Adipocyte (in vitro differentiated cells): ENCODE results near the gene TPO.

Experiments used
- DNase-seq: peaks from one replicate; pipeline ENCODE4 v3.0.0-alpha.2; 2015; ENCODE audit warnings: low read depth
- H3K27me3 ChIP-seq: replicated peaks from 2 replicates; pipeline ENCODE4 v1.7.0; 2013; ENCODE audit warnings: mild to moderate bottlenecking, low read length, moderate library complexity; ENCODE audit not compliant: control insufficient read depth, insufficient read depth
- H3K36me3 ChIP-seq: 2 replicates; pipeline ENCODE4 v1.7.0; 2013; ENCODE audit warnings: low read length, mild to moderate bottlenecking, moderate library complexity; ENCODE audit not compliant: control insufficient read depth, insufficient read depth, severe bottlenecking
- H3K4me1 ChIP-seq: 2 replicates; pipeline ENCODE4 v1.7.0; 2013; ENCODE audit warnings: mild to moderate bottlenecking, low read length, moderate library complexity; ENCODE audit not compliant: control insufficient read depth, insufficient read depth
- H3K4me3 ChIP-seq: 2 replicates; pipeline ENCODE4 v1.7.0; 2013; ENCODE audit warnings: mild to moderate bottlenecking, low read length, moderate library complexity
- H3K9ac ChIP-seq: 2 replicates; pipeline ENCODE4 v1.7.0; 2013; ENCODE audit warnings: mild to moderate bottlenecking, low read length, moderate library complexity
- H3K9me3 ChIP-seq: 2 replicates; pipeline ENCODE4 v1.7.0; 2013; ENCODE audit warnings: mild to moderate bottlenecking, low read length, moderate library complexity; ENCODE audit not compliant: control insufficient read depth

The TPO gene

GRCh38 chr2:1504311-1504750, 91.1 kb downstream of the TPO start:
- no peak for DNase-seq
- H3K36me3 ChIP-seq, result no peaks in the 10 kb centered on the region
- H3K9me3 ChIP-seq, result peaks cover 3% of the 10 kb centered on the region
- no peak overlapping the region for H3K4me3 ChIP-seq
- H3K4me1 ChIP-seq, result no peaks in the 10 kb centered on the region
- peaks cover 16% of the 10 kb centered on the region for H3K27me3 ChIP-seq
- no peak overlapping the region for H3K9ac ChIP-seq

- H3K9me3 ChIP-seq, result peaks cover 3% of the 10 kb centered on the region
- H3K36me3 ChIP-seq, result no peaks in the 10 kb centered on the region
- DNase-seq, result no peak
- H3K9ac ChIP-seq, result no peak overlapping the region
- H3K27me3 ChIP-seq, result peaks cover 11% of the 10 kb centered on the region
- no peaks in the 10 kb centered on the region for H3K4me1 ChIP-seq
- H3K4me3 ChIP-seq, result no peak overlapping the region
Measured at GRCh38 chr2:1505031-1505441, 91.8 kb downstream of the TPO start.

GRCh38 chr2:1509271-1510065, 96.2 kb downstream of the TPO start:
- H3K9me3 ChIP-seq, result peaks cover 3% of the 10 kb centered on the region
- DNase-seq, result no peak
- no peak overlapping the region for H3K4me3 ChIP-seq

DNA sequence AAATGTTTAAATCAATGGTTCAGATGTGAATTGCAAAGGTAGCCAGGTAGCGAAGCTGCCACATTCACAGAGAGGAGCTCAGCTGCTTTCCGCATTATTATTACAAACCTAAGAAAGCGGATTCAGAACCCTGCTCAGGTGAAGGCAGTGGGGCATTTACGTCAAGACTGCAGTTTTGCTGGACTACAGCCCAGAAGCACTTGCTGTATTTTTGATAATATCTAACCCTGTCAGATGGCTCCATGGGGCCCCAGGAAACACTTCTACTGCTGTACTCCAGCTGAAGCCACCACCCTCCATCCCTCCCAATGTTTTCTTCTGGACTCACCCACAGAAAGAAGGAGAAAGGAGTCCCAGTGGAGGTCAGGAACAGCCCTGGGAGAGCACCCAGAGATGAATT, 96.9 kb downstream of the TPO start:
- Histone ChIP-seq H3K4me3 (no peak overlapping the region), H3K27me3 (peaks cover 4% of the 10 kb centered on the region), H3K9me3 (peaks cover 3% of the 10 kb centered on the region), H3K36me3 (no peaks in the 10 kb centered on the region), H3K9ac (no peak overlapping the region), H3K4me1 (no peaks in the 10 kb centered on the region)
- no peak for DNase-seq

More at GRCh38 chr2:1509271-1510065, 96.2 kb downstream of the TPO start:
- Histone ChIP-seq H3K4me1 (no peaks in the 10 kb centered on the region), H3K27me3 (peaks cover 4% of the 10 kb centered on the region), H3K9ac (no peak overlapping the region), H3K36me3 (no peaks in the 10 kb centered on the region)

DNA sequence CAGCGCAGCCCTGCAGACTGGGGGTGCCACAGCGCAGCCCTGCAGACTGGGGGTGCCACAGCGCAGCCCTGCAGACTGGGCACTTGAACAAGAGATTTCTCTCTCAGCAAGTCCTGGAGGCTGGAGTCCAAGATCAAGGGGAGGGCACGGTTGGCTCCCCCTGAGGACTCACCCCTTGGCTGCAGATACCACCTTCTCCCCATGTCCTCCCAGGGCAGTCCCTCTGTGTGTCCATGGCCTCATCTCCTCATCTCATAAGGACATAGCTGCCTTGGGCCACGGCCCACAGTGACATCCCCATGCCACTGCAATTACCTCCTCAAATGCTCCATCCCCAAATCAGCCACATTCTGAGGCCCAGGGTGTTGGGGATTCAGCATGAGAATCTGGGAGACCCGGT, 98.2 kb downstream of the TPO start:
- Histone ChIP-seq H3K36me3 (no peaks in the 10 kb centered on the region), H3K27me3 (peaks cover 8% of the 10 kb centered on the region), H3K9ac (no peak overlapping the region), H3K4me3 (no peak overlapping the region), H3K9me3 (peaks cover 3% of the 10 kb centered on the region), H3K4me1 (no peaks in the 10 kb centered on the region)
- DNase-seq, result no peak

DNA sequence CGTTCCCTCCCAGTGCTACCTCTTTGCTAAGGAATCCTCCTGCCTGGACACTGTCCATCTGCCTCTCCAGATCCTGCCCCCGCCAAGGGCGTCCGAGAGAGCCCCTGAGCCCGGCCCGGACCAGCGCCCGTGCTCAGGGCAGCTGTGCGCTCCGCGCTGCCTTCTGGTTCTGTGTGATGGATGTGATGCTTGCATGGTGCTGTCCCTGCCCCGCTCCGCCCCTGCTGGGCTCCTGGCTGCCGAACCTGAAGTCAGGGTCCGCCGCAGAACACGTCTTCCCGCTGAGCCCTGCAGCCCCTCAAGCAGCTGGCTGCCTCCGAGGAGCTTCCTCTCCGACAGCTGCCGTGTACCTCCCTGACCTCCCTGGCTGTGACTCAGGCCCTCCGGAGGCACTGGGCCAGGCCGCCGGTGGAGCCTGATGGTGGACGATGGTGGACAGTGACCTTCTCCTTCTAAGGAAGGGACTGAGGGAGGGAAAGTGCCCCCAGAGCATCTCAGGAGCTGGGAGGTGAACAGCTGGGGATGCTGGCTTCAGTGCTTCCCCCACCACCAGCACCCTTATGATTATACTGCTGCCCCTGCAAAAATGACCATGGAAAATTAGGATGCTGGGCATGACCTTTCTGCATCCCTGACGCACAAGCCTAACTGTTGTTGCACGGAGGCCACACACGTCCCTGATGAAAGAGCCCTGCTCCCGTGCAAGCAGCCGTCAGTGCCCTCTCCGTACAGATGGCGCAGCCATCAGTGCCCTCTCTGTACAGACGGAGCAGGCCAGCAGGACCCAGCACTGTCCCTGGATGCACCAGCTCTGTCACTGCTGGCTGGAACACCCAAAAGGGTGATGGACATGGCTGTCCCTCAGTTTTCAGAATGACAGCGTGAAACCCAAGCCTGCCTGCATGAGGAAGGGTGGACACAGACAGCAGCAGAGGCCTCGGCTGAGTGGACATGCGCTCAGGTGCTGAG, 99.3 kb downstream of the TPO start:
- Histone ChIP-seq H3K27me3 (peaks cover 12% of the 10 kb centered on the region), H3K9ac (no peak overlapping the region), H3K9me3 (peaks cover 3% of the 10 kb centered on the region), H3K4me3 (no peak overlapping the region), H3K36me3 (no peaks in the 10 kb centered on the region), H3K4me1 (no peaks in the 10 kb centered on the region)
- DNase-seq, result no peak

- no peak overlapping the region for H3K4me3 ChIP-seq
- no peaks in the 10 kb centered on the region for H3K9me3 ChIP-seq
- no peak overlapping the region for H3K9ac ChIP-seq
- H3K4me1 ChIP-seq, result no peaks in the 10 kb centered on the region
- DNase-seq, result no peak
- H3K36me3 ChIP-seq, result no peaks in the 10 kb centered on the region
- H3K27me3 ChIP-seq, result peaks cover 8% of the 10 kb centered on the region
Measured at GRCh38 chr2:1514391-1515072, 101.3 kb downstream of the TPO start.

- Histone ChIP-seq H3K36me3 (no peaks in the 10 kb centered on the region), H3K9me3 (no peaks in the 10 kb centered on the region), H3K4me1 (no peaks in the 10 kb centered on the region), H3K4me3 (no peak overlapping the region), H3K9ac (no peak overlapping the region), H3K27me3 (peaks cover 8% of the 10 kb centered on the region)
- DNase-seq, result no peak
Measured at GRCh38 chr2:1515073-1515430, 101.8 kb downstream of the TPO start.

DNA sequence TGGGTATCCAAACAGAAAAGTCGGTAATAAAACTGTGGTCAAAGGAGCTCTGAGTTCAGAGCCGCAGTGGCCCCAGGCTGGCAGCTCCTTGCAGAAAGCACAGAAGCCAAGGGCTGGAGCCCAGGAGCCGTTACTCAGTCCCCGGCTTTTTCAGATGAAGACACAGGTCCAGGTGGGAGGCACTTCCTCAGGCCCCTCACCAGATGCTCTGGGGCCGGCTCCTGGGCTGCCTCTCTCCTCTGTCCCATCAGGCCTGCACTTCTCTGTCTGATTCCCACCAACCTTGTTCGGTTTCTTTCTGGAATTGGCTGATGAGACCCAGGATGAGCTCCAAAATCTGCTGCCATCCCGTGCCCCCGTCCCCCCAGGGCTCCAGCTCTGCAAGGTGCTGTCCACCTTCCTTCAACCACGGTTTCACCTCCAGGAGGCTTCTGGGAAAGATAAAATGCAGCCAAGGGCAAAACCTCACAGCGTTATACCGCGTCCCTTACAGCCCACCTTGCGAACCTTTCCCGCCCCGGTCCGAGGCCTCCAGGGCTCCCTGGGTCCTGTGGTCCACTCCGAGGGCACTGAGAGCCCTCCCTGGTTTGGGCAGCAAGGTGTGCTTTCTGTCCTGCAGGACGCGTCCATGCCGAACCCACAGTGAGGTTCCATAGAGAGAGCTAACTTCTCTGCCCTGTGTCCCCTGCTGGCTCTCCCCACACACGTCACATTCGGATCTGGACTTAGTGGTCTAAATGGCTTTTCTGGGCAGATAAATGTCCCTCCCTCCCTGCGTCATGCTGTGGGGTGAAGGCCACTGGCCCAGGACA, 102.9 kb downstream of the TPO start:
- Histone ChIP-seq H3K36me3 (no peaks in the 10 kb centered on the region), H3K9ac (no peak overlapping the region), H3K4me3 (no peak overlapping the region), H3K9me3 (no peaks in the 10 kb centered on the region), H3K4me1 (no peaks in the 10 kb centered on the region), H3K27me3 (peaks cover 8% of the 10 kb centered on the region)
- no peak for DNase-seq

DNA sequence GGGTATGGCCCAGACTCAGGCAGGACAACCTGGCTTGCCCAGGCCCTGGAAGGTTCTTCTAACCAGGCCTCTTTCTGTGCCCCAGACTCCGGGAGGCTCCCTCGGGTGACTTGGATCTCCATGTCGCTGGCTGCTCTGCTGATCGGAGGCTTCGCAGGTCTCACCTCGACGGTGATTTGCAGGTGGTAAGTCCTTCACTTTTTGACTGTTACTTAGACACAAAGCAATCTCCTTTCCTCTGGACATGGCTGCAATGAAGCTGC, 103.5 kb downstream of the TPO start:
- no peaks in the 10 kb centered on the region for H3K9me3 ChIP-seq
- no peaks in the 10 kb centered on the region for H3K36me3 ChIP-seq

More for the DNA sequence above, 103.5 kb downstream of the TPO start:
- DNase-seq, result no peak
- no peak overlapping the region for H3K4me3 ChIP-seq
- no peak overlapping the region for H3K9ac ChIP-seq
- no peaks in the 10 kb centered on the region for H3K4me1 ChIP-seq
- H3K27me3 ChIP-seq, result peaks cover 8% of the 10 kb centered on the region
